HG02588 (cell line): ENCODE results near the gene CACNB2.

Source experiments
- ATAC-seq: cut with Tn5 transposase; IDR thresholded peaks from one replicate; pipeline ENCODE4 v1.9.1; 2021; ENCODE audit warnings: mild to moderate bottlenecking, moderate library complexity; ENCODE audit not compliant: unreplicated experiment

CACNB2 gene

DNA sequence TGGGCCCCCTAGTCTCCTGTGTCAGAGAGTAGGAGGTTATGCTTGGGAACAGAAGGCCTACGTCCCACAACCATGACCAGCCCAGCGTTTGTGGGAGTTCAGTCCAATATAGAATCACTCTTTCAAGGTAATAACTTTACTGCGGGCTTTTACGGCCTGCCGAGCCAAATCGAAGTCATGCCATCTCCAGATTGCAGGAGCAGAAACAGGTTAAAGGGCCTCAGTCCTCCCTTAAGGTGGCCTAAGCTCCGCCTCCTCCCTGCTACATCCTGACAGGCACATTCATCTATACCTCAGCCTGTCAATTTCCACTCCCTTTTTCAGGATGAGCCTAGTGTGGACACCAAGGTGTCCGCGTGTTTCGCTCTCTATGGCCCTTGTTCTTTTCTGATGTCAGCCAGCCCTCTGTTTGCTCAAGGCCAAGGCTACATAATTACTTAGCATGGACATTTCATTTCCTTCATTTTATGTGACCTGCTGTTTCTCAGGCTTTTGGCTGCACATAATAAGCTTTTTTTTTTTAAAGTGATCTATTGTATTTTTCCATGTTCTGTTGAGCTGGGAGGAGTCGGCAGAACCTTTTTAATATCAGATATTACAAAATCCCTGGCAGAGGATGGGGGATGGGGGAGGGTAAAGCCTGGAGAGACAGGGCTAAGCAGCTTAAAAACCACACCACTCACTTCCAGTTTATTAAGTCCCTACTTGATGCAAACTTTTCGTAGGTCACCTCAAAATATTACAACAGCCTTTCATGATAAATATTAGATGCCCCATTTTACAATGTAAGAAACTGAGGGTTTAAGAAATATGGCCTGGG lies 84.6 kb downstream of the CACNB2 start:
- ATAC-seq, result no peak

DNA sequence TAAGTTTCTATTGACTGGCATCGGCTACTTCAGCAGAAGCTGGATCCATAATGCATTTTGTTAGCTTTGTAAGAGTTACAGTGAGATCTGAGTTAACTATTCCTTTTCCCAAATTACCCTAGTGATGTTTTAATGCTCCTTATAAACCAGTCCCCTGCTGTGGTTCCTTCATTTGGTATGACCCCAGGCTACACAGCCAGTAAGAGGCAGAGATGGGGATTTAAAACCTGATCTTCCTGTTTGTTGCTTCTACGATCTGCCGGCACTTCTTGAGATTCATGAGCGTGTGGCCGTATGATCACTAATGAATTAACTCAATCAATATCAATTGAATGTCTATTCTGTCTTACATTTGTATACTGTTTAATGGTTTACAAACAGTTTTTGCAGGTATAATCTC lies 86.1 kb downstream of the CACNB2 start:
- ATAC-seq, result no peak

DNA sequence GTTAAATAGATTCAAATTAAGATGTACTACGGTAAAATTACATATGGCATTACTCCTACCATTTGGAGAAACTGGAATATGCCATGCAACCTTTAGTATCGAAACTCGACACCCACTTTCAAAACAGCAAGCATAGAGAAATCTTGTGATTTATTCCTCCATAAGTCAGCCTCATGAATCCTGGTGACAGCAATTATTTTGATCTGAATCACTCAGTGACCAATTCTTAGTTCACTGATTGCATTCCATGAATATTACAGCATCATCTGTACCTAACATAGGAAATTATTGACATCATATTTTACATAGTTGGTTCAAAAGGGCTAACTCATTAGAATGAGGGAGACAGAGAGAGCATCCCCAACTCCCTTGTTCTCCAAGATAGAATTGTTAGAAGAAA lies 89.6 kb downstream of the CACNB2 start:
- ATAC-seq, result no peak

DNA sequence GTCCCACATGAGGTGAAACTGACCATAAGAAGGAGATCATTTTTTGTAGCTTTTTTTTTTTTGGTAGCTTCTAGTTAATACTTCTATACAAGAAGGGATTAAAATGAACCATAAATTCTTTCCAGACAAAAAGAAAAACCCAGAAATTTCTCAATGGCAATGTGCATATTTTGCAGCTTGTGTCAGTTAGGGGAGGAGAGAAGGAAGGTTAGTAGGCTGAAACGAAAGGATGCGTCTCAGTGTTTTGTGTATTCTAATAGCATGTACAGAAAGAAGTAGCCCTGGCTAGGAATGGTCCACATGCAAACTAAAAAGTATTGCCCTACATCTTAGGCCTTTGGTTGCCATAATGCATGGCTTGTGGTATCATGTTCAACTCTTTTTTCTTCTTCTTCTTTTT lies 90.6 kb downstream of the CACNB2 start:
- no peak for ATAC-seq

DNA sequence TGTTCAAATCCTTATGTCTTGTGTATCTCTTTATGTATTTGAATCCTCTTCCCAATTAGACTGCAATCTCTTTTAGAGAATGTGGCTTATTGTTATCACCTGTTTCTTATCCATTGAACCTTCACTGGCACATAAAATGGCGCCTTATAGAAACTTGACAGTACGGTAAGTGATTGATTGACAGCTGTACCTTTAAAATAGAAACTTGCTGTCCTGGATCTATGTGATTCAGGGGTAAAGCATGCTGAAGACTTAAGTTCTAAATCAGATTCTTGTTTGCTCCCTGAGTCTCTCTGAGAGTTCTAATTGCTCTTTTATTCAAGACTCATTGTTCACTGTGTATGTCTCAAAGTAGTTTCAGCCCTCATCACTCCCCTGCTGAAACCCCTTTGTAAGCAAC lies 91.3 kb downstream of the CACNB2 start:
- no peak for ATAC-seq

DNA sequence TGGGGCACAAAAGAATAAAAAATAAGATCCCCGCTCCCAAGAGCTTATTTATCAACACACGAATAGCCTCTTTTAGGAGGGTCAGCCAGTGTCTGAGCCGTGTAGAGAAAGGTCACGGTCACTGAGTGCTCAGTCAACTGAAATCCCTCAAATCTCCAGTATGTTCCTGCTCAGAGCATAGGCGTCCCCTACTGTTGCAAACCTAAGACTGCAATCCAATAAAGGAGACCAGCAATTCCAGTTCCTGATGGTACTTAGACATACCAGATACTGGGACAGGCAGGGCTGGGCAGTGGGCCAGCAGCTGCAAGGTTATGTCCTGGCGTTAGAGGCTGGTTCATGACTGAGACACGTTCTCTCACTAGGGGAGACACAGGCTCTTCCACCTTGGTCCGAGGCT lies 93.6 kb downstream of the CACNB2 start:
- ATAC-seq, result no peak

DNA sequence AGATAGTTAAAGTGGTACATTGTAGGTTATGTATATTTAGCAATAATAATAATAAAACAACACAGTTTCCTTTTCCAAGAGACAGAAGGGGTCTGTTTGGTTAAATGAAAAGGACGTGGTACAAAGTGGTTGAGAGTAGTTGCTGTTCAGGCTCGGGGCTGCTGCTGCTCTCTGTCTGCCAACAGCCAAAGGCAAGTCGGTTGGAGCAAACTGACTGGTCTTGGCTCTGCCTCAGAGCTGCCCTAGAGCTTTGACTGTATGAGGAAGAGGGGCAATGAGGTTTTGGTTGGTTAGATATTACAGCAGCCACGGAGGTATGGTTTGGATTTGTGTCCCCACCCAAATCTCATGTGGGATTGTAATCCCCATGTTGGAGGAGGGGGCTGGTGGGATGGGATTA lies 95.3 kb downstream of the CACNB2 start:
- ATAC-seq, result no peak

DNA sequence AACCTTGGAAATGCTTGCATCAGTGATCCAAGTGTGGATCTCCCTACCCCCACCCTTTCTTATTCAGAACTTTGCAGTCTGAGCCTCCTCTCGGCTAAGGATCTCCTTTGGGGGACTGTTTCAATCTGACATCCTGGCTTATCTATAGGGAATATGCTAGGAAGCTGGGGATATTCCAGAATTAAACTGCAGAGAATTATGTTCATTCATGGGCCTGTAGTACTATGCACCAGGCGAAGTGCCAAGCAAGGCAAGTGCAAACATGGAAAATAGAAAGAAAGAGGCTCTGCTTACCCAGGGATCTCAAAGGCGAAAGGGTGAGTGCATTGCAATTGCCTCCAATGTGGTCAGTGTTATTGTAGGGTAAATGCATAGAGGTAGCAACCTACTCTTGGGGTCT lies 96.5 kb downstream of the CACNB2 start:
- no peak for ATAC-seq

DNA sequence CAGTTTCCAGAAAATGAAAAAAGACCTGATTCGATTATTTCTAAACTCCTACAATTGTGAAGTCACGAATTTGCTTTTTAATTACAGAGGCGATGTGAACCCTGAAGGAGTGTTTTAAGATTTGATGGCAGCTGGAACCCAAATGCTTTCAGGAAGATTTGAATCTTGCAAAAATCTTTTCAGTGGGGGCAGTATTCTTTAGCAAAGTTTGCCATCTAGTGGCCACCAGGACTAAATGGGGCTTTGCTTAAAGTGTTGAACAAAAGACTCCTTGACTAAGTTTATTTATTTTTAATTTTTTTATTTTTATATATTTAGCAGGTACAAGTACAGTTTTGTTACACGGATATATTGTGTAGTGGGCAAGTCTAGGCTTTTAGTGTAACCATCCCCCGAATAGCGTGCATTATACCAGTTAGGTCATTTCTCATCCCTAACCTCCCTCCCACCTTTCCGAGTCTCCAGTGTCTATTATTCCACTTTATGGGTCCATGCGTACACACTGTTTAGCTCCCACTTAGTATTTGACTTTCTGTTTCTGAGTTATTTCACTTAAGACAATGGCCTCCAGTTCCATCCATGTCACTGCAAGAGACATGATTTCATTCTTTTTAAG lies 98.8 kb downstream of the CACNB2 start:
- no peak for ATAC-seq

DNA sequence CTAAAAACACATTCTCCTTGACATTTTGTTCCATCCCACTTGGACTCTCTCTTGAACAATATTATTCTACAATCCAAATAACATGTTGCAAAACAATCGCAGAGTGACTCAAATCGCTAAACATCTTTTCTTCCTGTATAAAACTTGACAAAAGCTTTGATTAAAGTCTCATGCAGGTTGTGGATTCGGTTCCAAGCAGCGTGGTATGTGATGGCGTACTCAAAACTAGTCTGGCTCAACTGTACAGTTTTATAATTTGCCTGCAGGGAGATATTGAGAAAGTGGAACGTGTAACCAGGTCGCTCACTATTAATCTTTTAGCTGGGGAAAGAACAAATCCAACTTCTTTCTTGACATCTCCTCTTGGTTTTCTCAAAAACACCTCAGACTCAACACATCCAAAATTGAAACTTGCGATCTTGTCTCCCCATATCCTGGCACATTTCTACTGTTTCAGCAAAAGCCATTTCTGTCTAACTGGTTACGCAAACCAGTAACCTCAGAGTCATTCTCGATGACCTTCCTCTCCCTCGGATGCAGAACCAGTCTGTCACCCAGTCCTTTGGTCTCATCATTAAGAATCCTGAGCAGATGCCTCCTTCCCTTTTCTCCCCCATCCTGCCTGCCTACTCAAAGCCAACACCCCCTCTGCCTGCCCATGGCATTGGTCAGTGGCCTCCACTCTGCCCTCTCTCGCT lies 100.1 kb downstream of the CACNB2 start:
- no peak for ATAC-seq

DNA sequence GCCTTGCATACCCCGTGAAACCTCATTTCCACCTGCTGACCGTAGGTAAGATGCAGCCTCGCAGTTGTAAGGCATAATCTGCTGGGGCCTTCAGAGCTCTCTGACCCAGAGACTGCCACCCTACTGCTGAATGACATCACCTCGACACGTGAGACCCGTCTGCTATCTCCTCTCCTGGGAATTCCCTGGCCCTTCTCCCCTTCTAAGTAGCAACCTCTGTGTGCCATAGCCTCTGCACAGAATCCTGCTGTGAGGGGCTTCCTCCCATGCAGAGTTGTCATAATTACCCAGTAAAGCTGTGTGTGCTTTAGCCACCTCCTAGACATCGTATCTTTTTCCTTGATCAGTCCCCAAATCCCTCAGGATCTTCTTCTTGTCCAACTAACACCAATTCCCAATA lies 106.7 kb downstream of the CACNB2 start:
- ATAC-seq, result no peak

DNA sequence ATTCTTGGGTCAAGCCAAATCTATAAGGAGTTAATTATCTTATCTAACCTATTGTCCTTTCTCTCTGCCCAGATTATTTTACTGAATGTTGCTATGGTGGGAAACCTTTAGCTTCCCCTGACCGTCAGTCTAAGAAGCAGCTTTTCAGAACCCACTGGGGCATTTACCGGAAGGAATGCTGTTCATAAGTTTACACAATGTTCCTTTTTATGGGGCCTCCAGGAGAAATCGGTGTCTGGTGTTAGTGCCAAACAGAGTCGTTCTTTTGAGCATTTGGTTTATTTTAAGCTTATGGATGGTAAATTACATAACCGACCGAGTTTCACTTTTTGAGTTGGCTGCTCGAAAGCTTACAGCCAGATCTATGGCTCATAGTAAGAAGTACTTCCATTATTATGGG lies 111.9 kb downstream of the CACNB2 start:
- no peak for ATAC-seq

DNA sequence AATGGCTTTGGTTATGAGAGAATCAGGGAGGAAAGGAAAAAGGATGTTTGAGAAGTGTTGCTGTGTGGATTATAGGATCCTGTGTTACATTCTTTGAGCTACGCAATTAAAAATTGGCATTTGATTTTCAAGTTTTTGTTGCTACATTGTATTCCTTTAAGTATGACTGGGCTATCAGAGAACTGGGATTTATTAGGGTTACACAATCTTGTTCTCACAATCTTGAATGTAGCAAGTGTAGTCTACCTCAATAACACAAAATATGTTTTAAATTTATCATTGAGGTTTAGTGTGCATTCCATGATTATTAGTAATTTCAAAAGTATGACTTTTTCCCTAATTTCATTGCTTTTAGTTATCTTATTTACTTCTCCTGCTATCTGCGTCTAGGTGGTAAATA lies 113.9 kb downstream of the CACNB2 start:
- no peak for ATAC-seq

DNA sequence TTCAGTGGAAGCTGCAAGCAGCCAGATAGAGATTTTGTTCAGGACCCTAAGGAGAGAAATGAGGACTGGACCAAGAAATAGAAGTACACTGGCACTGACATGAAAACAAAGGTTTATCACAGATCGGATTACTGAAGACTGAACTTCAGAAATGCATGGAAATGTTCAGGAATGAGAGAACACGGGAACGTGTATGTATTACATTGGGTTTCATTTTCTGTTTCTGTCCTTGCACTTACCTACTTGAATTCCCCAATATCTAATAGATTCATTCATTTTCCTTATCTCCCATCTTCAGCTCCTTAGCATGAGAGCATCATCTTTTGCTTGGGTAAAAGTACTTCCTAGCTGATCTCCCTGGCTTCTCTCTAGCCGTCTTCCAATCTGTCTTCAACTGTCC lies 114.5 kb downstream of the CACNB2 start:
- no peak for ATAC-seq

DNA sequence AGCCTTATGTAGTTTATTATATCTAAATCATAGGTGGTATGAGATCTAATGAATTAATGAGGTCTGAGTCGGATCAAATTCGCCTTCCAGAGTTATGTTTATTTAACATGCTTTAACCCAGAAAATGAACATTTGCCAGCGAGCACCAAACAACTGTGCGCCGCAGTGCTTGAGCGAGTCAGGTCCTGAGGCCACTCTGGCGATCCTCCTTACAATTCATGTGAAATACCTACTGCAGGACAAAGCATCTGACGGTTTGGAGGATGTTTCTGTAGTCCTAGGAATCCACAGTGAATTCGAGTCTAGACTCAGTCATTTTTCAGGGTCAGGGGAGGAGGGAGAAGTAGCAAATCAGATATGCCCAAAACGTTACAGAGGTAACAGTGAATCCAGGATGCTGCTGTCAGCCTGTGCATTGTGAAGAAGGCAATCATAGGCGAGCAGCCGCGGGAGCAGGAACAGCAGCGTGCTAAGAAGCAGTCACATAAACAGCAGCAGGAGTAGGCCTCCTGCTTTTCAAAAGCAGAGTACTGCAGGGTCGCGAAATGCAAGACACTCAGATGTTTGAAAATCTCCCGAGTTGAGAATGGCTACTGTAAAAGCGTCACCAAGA lies 120.2 kb downstream of the CACNB2 start:
- no peak for ATAC-seq

DNA sequence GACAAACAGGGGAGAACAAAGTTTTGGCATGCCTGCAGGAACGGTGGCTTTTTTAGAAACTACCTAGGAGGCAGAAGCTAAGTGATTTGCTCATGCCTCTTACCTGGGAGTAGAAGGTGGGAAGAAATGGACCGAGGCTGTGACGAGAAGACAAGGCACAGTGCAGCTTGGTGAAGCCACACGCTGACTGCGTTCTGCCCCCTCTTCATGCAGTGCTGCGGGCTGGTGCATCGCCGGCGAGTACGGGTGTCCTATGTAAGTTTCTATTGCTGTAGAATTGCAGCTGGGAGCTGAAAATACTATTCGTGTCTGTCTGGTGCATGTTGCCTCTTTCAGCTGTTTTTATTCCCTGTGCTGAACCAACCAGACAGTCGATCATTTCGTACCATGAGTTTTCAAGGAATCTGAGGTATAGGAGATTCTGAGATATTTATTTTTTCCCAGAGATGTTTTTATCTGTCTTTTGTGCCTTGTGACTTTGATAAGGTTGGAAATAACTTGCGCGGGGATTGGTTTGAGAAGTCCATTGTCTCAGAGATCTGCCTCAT lies 120.9 kb downstream of the CACNB2 start:
- ATAC-seq, result no peak

DNA sequence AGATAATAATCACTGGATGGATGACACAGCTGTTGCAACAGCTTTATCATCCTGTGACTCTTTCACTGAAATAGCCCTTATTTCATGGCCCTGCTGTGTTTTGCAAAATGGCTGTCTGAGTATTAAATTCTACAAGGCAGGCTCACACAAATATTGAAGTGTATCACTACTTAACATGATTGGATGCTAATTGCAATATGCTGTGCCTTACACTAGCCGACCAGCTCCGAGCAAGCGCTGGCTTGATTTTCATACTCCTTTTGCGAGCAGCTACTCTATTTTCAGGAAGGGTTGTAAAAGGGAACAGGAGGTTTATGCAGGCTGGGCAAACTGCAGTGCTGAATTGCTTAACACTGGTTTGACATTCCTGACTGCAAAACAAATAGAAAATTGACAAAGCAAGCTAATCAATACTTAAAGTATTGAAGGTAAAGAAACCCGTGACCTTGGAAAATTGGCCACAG lies 121.6 kb downstream of the CACNB2 start:
- ATAC-seq, result no peak

DNA sequence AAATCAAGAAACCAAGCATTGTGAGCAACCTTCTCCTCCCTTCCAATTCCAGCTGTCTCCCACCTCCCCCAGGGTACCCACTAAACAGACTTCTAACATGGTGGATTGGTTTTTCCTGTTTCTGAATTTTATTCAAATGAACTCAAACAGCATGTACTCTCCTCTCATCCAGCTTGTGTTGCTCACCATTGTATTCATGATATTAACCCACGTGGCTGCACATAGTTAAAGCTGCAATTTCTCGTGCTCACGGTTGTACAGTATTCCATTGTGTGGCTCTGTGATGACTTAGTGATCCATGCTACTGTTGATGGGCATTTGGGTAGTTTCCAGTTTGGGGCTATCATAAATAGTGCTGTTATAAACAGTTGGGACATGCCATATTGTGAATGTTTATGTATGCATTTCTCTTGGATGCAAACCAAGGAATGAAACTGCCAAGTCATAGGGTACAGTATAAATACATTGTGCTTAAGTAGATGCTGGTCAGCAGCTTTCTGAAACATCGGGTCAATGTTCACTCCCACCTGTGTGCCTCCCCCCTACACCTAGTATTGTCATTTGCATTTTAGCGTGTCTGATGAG lies 124.3 kb downstream of the CACNB2 start:
- no peak for ATAC-seq

DNA sequence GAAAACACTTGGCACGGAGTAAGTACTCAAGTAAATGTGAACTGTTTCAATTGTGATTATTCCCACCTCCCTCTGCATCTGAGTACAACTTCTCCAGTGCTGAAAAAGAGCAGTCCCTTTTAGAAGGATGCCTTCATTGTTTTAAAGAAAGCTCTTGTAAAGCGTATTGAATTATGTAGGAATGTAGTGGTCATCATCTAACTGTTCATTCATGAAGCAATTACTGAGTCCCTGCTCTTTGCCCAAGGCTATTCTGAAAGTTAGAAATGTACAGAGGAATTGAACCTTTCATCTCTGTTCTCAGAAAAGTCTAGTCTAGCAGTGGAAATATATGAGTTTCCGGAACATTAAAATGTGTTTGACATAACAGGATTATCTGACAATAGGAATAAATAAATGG lies 127.8 kb downstream of the CACNB2 start:
- no peak for ATAC-seq

DNA sequence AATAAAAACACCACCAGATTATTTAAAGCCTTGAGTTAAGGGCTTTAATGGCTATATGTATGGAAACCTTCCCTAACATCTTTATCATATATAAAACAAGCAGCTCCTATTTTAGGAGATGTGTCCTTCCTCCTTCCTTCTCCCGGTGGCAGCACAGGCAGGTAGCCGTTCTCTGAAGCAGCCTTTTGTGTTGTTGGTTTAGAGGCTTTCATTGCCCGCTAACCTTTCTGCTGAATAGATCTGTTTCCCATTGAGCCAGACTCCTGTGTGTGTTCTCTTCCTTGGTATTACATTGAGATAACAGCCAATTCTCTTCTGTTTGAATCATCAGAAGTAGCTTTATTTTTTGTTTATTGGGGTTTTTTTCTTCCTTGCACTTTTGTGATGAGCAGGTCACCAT lies 131.3 kb downstream of the CACNB2 start:
- no peak for ATAC-seq

DNA sequence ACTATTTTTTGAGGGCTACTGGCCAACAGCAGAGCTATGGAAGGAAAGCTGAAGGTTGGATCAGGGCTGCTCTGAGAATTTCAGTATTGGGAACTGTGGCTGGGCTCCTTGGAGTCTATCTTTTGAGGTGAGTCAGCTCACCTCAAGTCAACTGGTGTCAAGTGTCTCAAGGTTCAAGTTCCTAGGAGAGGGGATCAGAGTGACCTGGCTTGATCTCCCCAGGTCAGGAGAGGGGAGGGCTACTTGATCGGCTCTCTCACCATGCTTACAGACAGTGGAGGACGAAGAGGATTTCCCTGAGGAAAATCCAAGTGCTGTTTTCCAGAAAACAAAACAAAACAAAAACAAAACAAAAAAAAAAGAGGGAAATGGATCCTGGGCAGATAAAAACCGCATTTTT lies 132.8 kb downstream of the CACNB2 start:
- ATAC-seq, result no peak
